Measurements from ENCODE around the gene HSPA12B. TPM values are rescaled to one million over a fixed set of nuclear protein-coding genes. Genes with fewer than 3 reads are reported as not detected.
"Not testable (repeated sequence)": the region's sequence is repeated elsewhere in the genome, so short reads cannot be mapped to it uniquely, and the experiment has no call there.

Gene HSPA12B
- total and polyA plus RNA-seq, 5 experiments from 2014 or later = 0.05 to 0.07 TPM; not detected in 3

DNA sequence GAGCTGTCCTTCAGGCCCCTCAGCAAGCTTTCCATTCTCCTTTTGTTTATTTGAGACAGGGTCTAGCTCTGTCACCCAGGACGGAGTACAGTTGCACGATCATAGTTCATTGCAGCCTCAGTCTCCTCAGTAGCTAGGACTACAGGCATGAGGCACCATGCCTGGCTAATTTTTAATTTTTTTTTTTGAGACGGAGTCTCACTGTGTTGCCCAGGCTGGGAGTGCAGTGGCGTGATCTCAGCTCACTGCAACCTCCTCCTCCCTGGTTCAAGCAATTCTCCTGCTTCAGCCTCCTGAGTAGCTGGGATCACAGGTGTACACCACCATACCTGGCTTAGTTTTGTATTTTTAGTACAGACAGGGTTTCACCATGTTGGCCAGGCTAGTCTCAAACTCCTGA is 56.7 kb downstream of the HSPA12B start:
- ATAC-seq, H3K4me3 Mint-ChIP-seq, H3K9me3 Mint-ChIP-seq, H3K36me3 Mint-ChIP-seq, DNase-seq, H3K27me3 Mint-ChIP-seq: not testable (repeated sequence)
- H3K27ac Mint-ChIP-seq = peak overlapping the region in 6 of 10 donors; percentile 11 to 88 (median 72)
- peaks cover 13 to 31% (median 26%) of the 10 kb centered on the region in 4 donors for H3K4me1 Mint-ChIP-seq
- POLR2A ChIA-PET = interaction anchor here (0.6 to 6.4 kb wide), 3 partner anchors 10 to 165 kb away, joined by 3 to 34 read pairs (median 6); partner anchors contain the start of gene ADISSP

DNA sequence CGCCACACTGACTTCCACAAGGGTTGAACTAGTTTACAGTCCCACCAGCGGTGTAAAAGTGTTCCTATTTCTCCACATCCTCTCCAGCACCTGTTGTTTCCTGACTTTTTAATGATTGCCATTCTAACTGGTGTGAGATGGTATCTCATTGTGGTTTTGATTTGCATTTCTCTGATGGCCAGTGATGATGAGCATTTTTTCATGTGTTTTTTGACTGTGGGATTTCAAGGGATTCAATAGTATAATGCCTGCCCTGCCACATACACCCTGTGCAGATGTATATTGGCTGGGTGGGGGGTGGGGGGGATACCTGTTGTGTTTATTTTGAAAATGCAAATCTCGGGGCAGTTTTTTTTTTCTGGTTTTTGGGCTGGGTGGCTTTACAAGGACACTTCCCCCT is 61.7 kb downstream of the HSPA12B start:
- H3K27me3 Mint-ChIP-seq, ATAC-seq: not testable (repeated sequence)
- POLR2A ChIA-PET = interaction anchor here (0.8 kb wide), 1 partner anchor 53 kb away, joined by 3 read pairs; no protein-coding TSS in a partner anchor

DNA sequence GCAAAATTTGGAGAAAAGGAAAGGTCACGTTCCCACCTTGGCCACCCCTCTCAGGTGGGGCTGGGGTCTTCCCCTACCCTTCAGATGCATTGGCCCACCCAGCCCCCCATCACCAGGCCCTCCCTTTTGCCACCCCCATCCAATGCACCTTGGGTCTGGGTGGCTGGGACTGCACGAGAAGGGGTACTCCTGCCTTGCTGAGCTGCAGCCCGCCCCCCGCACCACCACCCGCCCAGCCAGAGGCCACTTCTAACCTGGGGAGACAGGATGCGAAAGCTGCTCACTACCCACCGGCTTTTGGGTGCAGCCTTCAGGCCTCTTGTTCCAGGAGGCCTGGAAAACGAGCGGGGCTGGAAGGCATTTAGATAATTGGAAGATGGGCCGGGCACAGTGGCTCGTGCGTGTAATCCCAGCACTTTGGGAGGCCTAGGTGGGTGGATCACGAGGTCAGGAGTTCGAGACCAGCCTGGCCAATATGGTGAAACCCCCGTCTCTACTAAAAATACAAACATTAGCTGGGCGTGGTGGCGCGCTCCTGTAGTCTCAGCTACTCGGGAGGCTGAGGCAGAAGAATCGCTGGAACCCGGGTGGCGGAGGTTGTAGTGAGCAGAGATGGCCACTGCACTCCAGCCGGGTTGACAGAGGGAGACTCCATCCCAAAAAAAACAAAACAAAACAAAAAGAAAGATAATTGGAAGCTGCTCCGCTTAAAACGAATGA is 62.4 kb downstream of the HSPA12B start:
- H3K36me3 Mint-ChIP-seq = peaks cover 0 to 22% (median 20%) of the 10 kb centered on the region in 3 donors
- no peaks in the 10 kb centered on the region for H3K27me3 Mint-ChIP-seq
- no peak for ATAC-seq
- H3K4me3 Mint-ChIP-seq = peak overlapping the region; percentile 89 to 99 (median 94)
- no peaks in the 10 kb centered on the region for H3K9me3 Mint-ChIP-seq
- POLR2A ChIA-PET = interaction anchor here (0.7 to 2.7 kb wide), 4 partner anchors 9 to 60 kb away, joined by 3 to 9 read pairs (median 3); partner anchors contain the start of gene CENPB
- no peak for DNase-seq
- peaks cover 14 to 39% (median 36%) of the 10 kb centered on the region in 4 donors for H3K4me1 Mint-ChIP-seq
- H3K27ac Mint-ChIP-seq = peak overlapping the region; percentile 89 to 98 (median 96)

More for the DNA sequence above, 61.7 kb downstream of the HSPA12B start:
- H3K9me3 Mint-ChIP-seq, DNase-seq: not testable (repeated sequence)
- peaks cover 11 to 32% (median 30%) of the 10 kb centered on the region in 4 donors for H3K4me1 Mint-ChIP-seq
- peak overlapping the region in 5 of 10 donors; percentile 21 to 93 (median 29) for H3K27ac Mint-ChIP-seq
- peaks cover 0 to 20% (median 18%) of the 10 kb centered on the region in 3 donors for H3K36me3 Mint-ChIP-seq
- H3K4me3 Mint-ChIP-seq = peak overlapping the region in 3 of 10 donors; percentile 33 to 45 (median 44)

DNA sequence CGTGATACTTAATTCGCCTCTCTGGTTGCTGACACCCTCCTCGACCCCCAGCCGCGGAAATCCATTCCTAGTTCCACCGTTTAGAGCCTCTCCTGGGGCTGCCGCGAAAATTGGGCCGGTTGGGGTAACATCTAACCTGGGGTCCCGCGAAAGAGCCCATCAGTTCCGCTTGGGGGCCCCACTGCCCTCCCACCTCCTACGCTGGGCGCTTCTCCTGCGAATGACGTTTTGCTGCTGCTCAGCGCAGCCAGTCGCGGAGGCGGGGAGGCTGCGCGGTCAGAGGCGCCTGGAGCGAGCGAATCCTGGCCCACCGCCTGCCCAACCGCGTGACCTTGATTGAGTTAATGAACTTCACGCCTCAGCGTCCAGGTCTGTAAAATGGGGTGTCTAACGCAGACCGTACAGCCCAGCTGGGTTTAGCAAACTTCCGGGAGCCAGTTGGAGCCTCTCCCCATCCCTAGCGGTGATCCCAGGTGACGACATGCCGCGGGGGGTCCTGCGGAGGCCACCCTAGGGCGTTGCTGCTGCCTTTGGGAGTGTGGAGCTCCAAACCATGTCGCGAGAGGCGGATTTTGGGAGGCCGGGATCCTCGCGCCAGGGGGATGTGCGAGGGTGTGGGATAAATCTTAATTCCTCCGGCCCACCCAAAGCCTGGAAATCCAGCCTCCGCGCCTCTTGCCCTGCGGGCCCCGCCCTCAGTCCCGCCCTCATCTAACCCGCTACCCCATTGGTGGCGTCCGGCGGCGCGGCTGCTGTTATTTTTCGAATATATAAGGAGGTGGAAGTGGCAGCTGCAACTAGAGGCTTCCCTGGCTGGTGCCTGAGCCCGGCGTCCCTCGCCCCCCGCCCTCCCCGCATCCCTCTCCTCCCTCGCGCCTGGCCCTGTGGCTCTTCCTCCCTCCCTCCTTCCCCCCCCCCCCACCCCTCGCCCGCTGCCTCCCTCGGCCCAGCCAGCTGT is 63.3 kb downstream of the HSPA12B start, which contains the start of gene CDC25B:
TSS of gene CDC25B (plus strand) at position 800 of the 958 bp plus-strand sequence. CDS start 222 bp downstream, outside the sequence.
- Mint-ChIP-seq H3K9me3 (no peaks in the 10 kb centered on the region), H3K4me3 (peak within 1 kb of the TSS; percentile 95 to 100 (median 98)), H3K27me3 (no peaks in the 10 kb centered on the region), H3K4me1 (peaks cover 20 to 48% (median 45%) of the 10 kb centered on the region in 4 donors), H3K36me3 (peaks cover 0 to 29% (median 20%) of the 10 kb centered on the region in 3 donors), H3K27ac (peak within 1 kb of the TSS; percentile 94 to 99 (median 97))
- DNase-seq = peak; percentile 84 to 95 (median 86)
- ATAC-seq = peak; percentile 76 to 80
- POLR2A ChIA-PET = interaction anchor here (0.6 to 2.7 kb wide), 7 partner anchors 8 to 59 kb away, joined by 3 to 9 read pairs (median 4); partner anchors contain the start of genes ADISSP and CENPB

DNA sequence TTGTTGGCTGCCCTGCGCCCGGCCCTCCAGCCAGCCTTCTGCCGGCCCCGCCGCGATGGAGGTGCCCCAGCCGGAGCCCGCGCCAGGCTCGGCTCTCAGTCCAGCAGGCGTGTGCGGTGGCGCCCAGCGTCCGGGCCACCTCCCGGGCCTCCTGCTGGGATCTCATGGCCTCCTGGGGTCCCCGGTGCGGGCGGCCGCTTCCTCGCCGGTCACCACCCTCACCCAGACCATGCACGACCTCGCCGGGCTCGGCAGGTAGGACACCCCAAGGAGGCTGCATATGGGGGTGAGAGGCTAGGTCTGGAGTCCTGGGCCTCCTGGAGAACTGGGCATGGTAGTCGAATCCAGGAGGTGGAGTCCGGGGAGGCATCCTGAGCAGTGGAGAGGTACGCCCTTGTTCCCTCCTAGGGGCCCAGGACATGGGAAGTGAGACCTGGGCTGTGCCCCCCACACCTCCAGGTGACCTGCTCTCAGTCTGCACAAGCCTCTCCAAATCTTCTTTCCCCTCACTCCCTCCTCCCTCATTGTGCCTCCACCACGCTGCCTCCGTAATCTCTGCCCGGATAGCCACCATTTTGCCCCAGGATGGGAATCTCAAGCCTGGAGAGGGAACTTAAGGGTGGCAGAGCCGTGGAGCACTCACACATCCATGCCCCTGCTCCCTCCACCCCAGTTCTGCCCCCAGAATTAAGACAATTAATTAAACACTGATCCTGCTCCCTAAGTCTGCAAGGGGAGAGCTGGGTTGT is 64.2 kb downstream of the HSPA12B start:
- Mint-ChIP-seq H3K9me3 (no peaks in the 10 kb centered on the region), H3K27me3 (no peaks in the 10 kb centered on the region), H3K27ac (peak overlapping the region; percentile 94 to 99 (median 97)), H3K4me3 (peak overlapping the region; percentile 95 to 100 (median 98)), H3K4me1 (peaks cover 20 to 56% (median 52%) of the 10 kb centered on the region in 4 donors), H3K36me3 (peaks cover 0 to 37% (median 25%) of the 10 kb centered on the region in 3 donors)
- DNase-seq (no peak), ATAC-seq (no peak)
- POLR2A ChIA-PET = interaction anchor here (0.6 to 2.7 kb wide), 4 partner anchors 9 to 62 kb away, joined by 4 to 9 read pairs (median 7); partner anchors contain the start of gene CENPB

DNA sequence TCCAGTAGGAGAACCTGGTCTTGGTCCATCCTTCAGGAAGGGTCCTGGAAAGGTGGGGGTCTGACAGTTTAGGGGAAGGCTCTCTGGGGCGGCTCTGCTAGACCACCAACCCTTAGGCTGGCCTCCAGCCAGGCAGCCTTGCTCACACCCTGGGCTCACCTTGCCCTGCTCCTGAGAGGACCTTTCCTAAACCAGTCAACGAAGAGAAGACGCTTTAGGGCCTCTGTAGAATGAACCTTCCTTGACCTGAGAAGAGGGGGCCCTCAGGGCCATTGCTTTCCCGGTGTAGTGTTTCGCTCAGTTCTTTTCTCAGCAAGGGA is 64.7 kb downstream of the HSPA12B start:
- Mint-ChIP-seq H3K4me1 (peaks cover 20 to 56% (median 55%) of the 10 kb centered on the region in 4 donors), H3K4me3 (peak overlapping the region; percentile 95 to 100 (median 98)), H3K36me3 (peaks cover 0 to 43% (median 28%) of the 10 kb centered on the region in 3 donors), H3K27ac (peak overlapping the region; percentile 94 to 99 (median 97)), H3K9me3 (no peaks in the 10 kb centered on the region), H3K27me3 (no peaks in the 10 kb centered on the region)
- DNase-seq (no peak), ATAC-seq (no peak)
- POLR2A ChIA-PET = interaction anchor here (0.6 to 2.7 kb wide), 2 partner anchors 11 to 62 kb away, joined by 5 to 9 read pairs; partner anchors contain the start of gene CENPB

DNA sequence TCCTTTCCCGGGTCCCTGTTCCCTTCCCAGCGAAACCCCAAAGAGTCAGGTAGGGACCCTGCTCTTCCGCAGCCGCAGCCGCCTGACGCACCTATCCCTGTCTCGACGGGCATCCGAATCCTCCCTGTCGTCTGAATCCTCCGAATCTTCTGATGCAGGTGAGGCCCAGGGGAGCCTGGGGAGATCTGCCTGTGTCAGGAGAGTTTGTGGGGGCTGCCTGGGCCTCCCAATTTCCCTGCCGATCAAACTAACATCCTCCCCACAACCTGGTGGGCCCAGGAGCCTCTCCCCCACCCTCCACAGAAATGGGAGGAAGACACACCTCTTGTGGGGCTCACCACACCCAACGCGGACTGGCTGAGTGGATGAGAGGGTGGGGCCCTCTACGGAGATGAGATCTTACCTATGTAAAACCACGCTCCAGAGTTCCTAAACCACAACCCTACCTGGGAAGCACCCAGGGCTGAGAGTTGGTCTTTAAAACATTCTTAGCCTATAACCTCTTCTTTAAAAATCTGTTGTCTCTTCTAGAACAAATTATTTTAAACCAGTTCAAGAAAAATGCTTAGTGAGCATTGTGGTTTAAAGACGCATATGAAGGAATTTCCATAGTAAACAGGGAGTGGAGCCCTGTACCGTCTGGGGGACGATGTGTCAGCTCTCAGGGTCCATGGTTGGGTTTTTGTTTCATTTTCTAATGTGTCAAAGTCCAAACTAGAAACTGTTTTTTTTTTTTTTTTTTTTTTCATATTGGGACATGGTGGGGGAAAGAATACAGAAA is 65.3 kb downstream of the HSPA12B start:
- H3K36me3 Mint-ChIP-seq = peaks cover 4 to 48% (median 33%) of the 10 kb centered on the region in 3 donors
- peak overlapping the region; percentile 95 to 100 (median 98) for H3K4me3 Mint-ChIP-seq
- peaks cover 25 to 62% (median 61%) of the 10 kb centered on the region in 4 donors for H3K4me1 Mint-ChIP-seq
- ATAC-seq (peak in 1 of 2 donors; percentile 31), DNase-seq (peak in 5 of 10 donors; percentile 31 to 74 (median 51))
- POLR2A ChIA-PET = interaction anchor here (0.6 to 4.0 kb wide), 4 partner anchors 11 to 73 kb away, joined by 3 to 34 read pairs (median 5); partner anchors contain the start of gene CENPB
- peak overlapping the region; percentile 94 to 99 (median 97) for H3K27ac Mint-ChIP-seq
- no peaks in the 10 kb centered on the region for H3K9me3 Mint-ChIP-seq
- no peaks in the 10 kb centered on the region for H3K27me3 Mint-ChIP-seq

DNA sequence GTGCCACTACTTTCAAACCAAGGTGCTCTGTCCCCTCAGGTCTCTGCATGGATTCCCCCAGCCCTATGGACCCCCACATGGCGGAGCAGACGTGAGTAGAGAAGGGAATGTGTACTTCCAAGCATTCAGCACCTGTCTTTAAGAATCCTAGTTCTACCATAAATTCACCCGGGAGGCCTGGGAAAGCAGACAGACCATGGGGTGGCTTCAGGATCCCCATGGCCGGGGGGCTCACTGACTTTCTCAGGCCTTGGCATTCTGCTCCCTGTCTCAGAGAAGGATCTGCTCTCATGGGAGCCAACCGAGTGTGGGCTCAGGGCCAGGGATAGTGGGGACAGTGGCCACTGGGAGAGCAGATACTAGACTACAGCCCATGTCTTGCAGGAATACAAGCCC is 65.9 kb downstream of the HSPA12B start:
- Mint-ChIP-seq H3K4me3 (peak overlapping the region; percentile 95 to 100 (median 98)), H3K27me3 (no peaks in the 10 kb centered on the region), H3K4me1 (peaks cover 29 to 67% (median 66%) of the 10 kb centered on the region in 4 donors), H3K9me3 (no peaks in the 10 kb centered on the region), H3K27ac (peak overlapping the region; percentile 94 to 99 (median 97)), H3K36me3 (peaks cover 9 to 54% (median 39%) of the 10 kb centered on the region in 3 donors)
- DNase-seq (no peak), ATAC-seq (no peak)
- POLR2A ChIA-PET = interaction anchor here (0.6 to 4.0 kb wide), 5 partner anchors 12 to 72 kb away, joined by 3 to 34 read pairs (median 5); partner anchors contain the start of genes ADISSP and CENPB

DNA sequence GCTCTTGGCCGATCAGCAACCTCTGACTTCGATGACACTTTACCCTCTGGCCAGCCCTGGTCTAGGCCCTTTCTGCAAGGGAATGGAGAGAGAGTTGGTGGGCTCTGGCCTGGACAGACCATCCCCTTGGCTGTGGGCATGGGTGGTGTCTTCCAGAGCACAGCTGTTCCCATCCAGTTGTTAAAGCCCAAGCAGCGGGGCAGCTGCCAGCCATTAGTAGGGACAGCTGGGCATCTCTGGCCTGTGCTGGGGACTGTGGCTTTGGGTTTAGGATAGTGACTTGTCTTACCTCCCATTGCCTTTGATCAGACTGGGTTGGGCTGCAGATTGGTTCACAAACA is 66.4 kb downstream of the HSPA12B start:
- POLR2A ChIA-PET = interaction anchor here (1.2 to 4.0 kb wide), 4 partner anchors 12 to 31 kb away, joined by 3 to 34 read pairs (median 9); partner anchors contain the start of genes ADISSP and CENPB
- Mint-ChIP-seq H3K27ac (peak overlapping the region; percentile 94 to 99 (median 97)), H3K9me3 (no peaks in the 10 kb centered on the region), H3K36me3 (peaks cover 9 to 59% (median 44%) of the 10 kb centered on the region in 3 donors), H3K4me3 (peak overlapping the region; percentile 95 to 100 (median 98)), H3K4me1 (peaks cover 33 to 73% (median 72%) of the 10 kb centered on the region in 4 donors), H3K27me3 (no peaks in the 10 kb centered on the region)
- DNase-seq = no peak
- no peak for ATAC-seq

DNA sequence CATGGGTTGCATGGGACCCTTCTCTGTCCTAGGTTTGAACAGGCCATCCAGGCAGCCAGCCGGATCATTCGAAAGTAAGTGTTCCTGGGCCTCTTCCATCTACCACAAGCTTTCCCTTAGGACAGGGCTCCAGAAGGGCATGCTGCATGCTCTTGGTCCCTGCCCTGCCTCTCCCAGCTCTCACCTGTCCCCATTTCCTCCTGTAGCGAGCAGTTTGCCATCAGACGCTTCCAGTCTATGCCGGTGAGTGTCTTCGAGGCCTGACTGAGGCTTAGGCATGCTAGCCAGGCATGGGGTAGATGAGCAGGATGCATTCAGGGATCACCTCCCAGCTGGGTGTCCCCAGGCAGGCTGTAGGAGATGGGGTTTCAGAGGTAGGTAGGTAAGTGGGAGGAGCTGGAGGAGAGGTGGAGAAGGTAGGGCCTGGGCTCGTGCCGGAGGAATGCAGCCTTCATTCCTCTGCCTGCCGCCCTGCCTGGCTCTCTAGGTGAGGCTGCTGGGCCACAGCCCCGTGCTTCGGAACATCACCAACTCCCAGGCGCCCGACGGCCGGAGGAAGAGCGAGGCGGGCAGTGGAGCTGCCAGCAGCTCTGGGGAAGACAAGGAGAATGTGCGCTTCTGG is 67.9 kb downstream of the HSPA12B start:
- no peaks in the 10 kb centered on the region for H3K27me3 Mint-ChIP-seq
- H3K4me1 Mint-ChIP-seq = peaks cover 41 to 83% (median 79%) of the 10 kb centered on the region in 4 donors
- H3K27ac Mint-ChIP-seq = peak overlapping the region; percentile 85 to 99 (median 97)
- ATAC-seq (no peak), DNase-seq (peak in 1 of 10 donors; percentile 44)
- POLR2A ChIA-PET = interaction anchor here (1.4 to 4.0 kb wide), 3 partner anchors 14 to 33 kb away, joined by 4 to 34 read pairs (median 13); partner anchors contain the start of genes ADISSP and CENPB
- peaks cover 9 to 73% (median 52%) of the 10 kb centered on the region in 3 donors for H3K36me3 Mint-ChIP-seq
- no peaks in the 10 kb centered on the region for H3K9me3 Mint-ChIP-seq
- H3K4me3 Mint-ChIP-seq = peak overlapping the region; percentile 52 to 100 (median 98)

Data from naive thymus-derived CD8-positive, alpha-beta T cell (primary cell).